SK-N-SH (cell line): ENCODE results near the gene AKT1. TPM values are rescaled to one million over a fixed set of nuclear protein-coding genes. Genes with fewer than 3 reads are reported as not detected.

Experiments
- CTCF ChIA-PET: fragments of 300-600, 350-600 bp; formaldehyde crosslinking; extraction: SDS; loops from one replicate; lab custom pipeline; 2021; lab: Yijun Ruan, JAX
- POLR2A ChIA-PET: fragments of 350-600 bp; sonication (Branson Sonifier 250); formaldehyde crosslinking; extraction: SDS; loops from one replicate; lab custom pipeline; 2020; ENCODE audit warnings: antibody characterized with exemption, inconsistent platforms; lab: Yijun Ruan, JAX
- DNase-seq: peaks from one replicate; pipeline ENCODE4 v3.0.0; 2012
- H2AFZ ChIP-seq: fragments of 200-600 bp; sonication (generic); 2 replicates; pipeline ENCODE4 v1.8.1; 2016; ENCODE audit warnings: antibody characterized with exemption, mild to moderate bottlenecking, low read depth
- H3F3A ChIP-seq: fragments of 200-600 bp; sonication (generic); replicated peaks from 2 replicates; pipeline ENCODE3; 2016; ENCODE audit warnings: antibody characterized with exemption, mild to moderate bottlenecking; ENCODE audit not compliant: insufficient read depth
- H3K27ac ChIP-seq, 2 experiments: fragments of 200-500 bp in 1 of 2; fragments of 200-600 bp in 1 of 2; sonication (Bioruptor generic) in 1 of 2; sonication (generic), shearing (Covaris generic) in 1 of 2; 2 replicates each; pipeline versions ENCODE4 v1.5.1 to v1.6.1; 2014 to 2016; ENCODE audit warnings: low read depth in 2 of 2, inconsistent platforms in 1 of 2, low read length in 1 of 2, mild to moderate bottlenecking in 1 of 2, mixed read lengths in 1 of 2
- H3K27me3 ChIP-seq: fragments of 200-600 bp; sonication (generic), shearing (Covaris generic); 2 replicates; pipeline ENCODE4 v1.6.1; 2016; ENCODE audit warnings: mixed run types; ENCODE audit not compliant: insufficient read depth
- H3K36me3 ChIP-seq, 2 experiments: fragments of 200-500 bp in 1 of 2; fragments of 200-600 bp in 1 of 2; sonication (Bioruptor generic) in 1 of 2; sonication (generic) in 1 of 2; replicated peaks in 1 of 2; 2 replicates each; pipeline versions ENCODE3 to v1.5.1; 2014 to 2016; ENCODE audit warnings: low read length in 1 of 2, mild to moderate bottlenecking in 1 of 2; ENCODE audit not compliant: insufficient read depth in 2 of 2, control insufficient read depth in 1 of 2
- H3K4me1 ChIP-seq, 2 experiments: fragments of 200-500 bp in 1 of 2; fragments of 200-600 bp in 1 of 2; sonication (Bioruptor generic) in 1 of 2; sonication (generic), shearing (Covaris generic) in 1 of 2; 2 replicates each; pipeline versions ENCODE4 v1.5.1 to v1.6.1; 2014 to 2016; ENCODE audit warnings: low read depth in 1 of 2, low read length in 1 of 2, mixed run types in 1 of 2; ENCODE audit not compliant: insufficient read depth in 2 of 2, control insufficient read depth in 1 of 2
- H3K4me2 ChIP-seq: fragments of 200-600 bp; sonication (generic), shearing (Covaris generic); 2 replicates; pipeline ENCODE4 v1.6.1; 2017; ENCODE audit warnings: mixed run types
- H3K4me3 ChIP-seq, 2 experiments: fragments of 200-500 bp in 1 of 2; fragments of 200-600 bp in 1 of 2; sonication (Bioruptor generic) in 1 of 2; sonication (generic), shearing (Covaris generic) in 1 of 2; 2 replicates each; pipeline versions ENCODE4 v1.5.1 to v1.8.1; 2014 to 2016; ENCODE audit warnings: low read depth in 2 of 2, inconsistent platforms in 1 of 2, low read length in 1 of 2, mild to moderate bottlenecking in 1 of 2, mixed read lengths in 1 of 2, moderate library complexity in 1 of 2
- H3K79me2 ChIP-seq: fragments of 200-600 bp; sonication (generic); 2 replicates; pipeline ENCODE4 v1.8.1; 2017; ENCODE audit warnings: mild to moderate bottlenecking; ENCODE audit not compliant: insufficient read depth
- H3K9ac ChIP-seq: fragments of 200-600 bp; sonication (generic); 2 replicates; pipeline ENCODE4 v1.6.1; 2017; ENCODE audit warnings: mixed run types
- H3K9me2 ChIP-seq: fragments of 200-600 bp; sonication (generic); 2 replicates; pipeline ENCODE4 v1.6.1; 2017; ENCODE audit warnings: mixed run types
- H3K9me3 ChIP-seq: fragments of 200-600 bp; sonication (generic); 2 replicates; pipeline ENCODE4 v1.6.1; 2017; ENCODE audit warnings: mixed run types, mild to moderate bottlenecking, moderate library complexity
- H4K20me1 ChIP-seq: fragments of 200-600 bp; sonication (generic); 2 replicates; pipeline ENCODE4 v1.6.1; 2017; ENCODE audit warnings: mild to moderate bottlenecking, mixed run types; ENCODE audit not compliant: insufficient read depth
- CTCF ChIP-seq: fragments of 200-600 bp; sonication (generic); IDR thresholded peaks from 2 replicates; pipeline ENCODE4 v1.6.1; 2017; ENCODE audit warnings: antibody characterized with exemption, mild to moderate bottlenecking, moderate library complexity
- FOXM1 ChIP-seq: IDR thresholded peaks from 2 replicates; pipeline ENCODE4 v1.4.0; 2012; ENCODE audit warnings: low read depth, mild to moderate bottlenecking
- GABPA ChIP-seq: IDR thresholded peaks from 2 replicates; pipeline ENCODE4 v1.4.0; 2012; ENCODE audit warnings: low read depth, mild to moderate bottlenecking
- GATA2 ChIP-seq: sonication (generic); formaldehyde crosslinking; IDR thresholded peaks from 2 replicates; pipeline ENCODE4 v1.5.0; 2020; ENCODE audit warnings: mild to moderate bottlenecking, missing genetic modification reagents
- JUND ChIP-seq: IDR thresholded peaks from 2 replicates; pipeline ENCODE4 v1.4.0; 2012
- POLR2AphosphoS5 ChIP-seq: IDR thresholded peaks from 2 replicates; pipeline ENCODE4 v1.6.1; 2012; ENCODE audit warnings: low read depth, low read length
- TAF1 ChIP-seq: IDR thresholded peaks from 2 replicates; pipeline ENCODE4 v1.6.1; 2012; ENCODE audit warnings: low read depth, mild to moderate bottlenecking, low read length, moderate library complexity, borderline replicate concordance
- TEAD4 ChIP-seq: IDR thresholded peaks from 2 replicates; pipeline ENCODE4 v1.4.0; 2012; ENCODE audit warnings: mild to moderate bottlenecking, borderline replicate concordance; ENCODE audit not compliant: insufficient read depth
- ZBTB33 ChIP-seq: IDR thresholded peaks from 2 replicates; pipeline ENCODE4 v1.4.0; 2012; ENCODE audit warnings: low read depth, borderline replicate concordance
- WGBS: methylation state at CpG from one replicate; pipeline ENCODE4 v1.1.6; 2017; ENCODE audit warnings: low lambda C conversion rate; 5-methylcytosine and 5-hydroxymethylcytosine counted together
- polyA plus RNA-seq, 3 experiments: library from polyadenylated mRNA; depleted of rRNA; stranded (reverse); fragments of >200 nt; gene quantifications; 2 replicates each; pipeline ENCODE4 v1.2.3, GENCODE V29; 2012

AKT1 gene
- polyA plus RNA-seq, 1 of the 3 experiments (the other 2 are of a cell fraction), result 198 TPM

GRCh38 chr14:104767634-104767918 lies 28.0 kb downstream of the AKT1 start:
- no peaks in the 10 kb centered on the region for H3K79me2 ChIP-seq
- H3K9ac ChIP-seq, result no peak overlapping the region
- H3K27ac ChIP-seq, result no peak overlapping the region
- ChIA-PET CTCF (interaction anchor here (0.6 to 6.5 kb wide), 19 partner anchors 9 to 208 kb away, joined by 3 to 85 read pairs (median 7); partner anchors contain the start of genes AKT1, SIVA1 and ZBTB42), POLR2A (no interaction called here)
- H2AFZ ChIP-seq, result no peak overlapping the region
- H3K9me3 ChIP-seq, result no peaks in the 10 kb centered on the region
- TF ChIP-seq POLR2AphosphoS5 (no peak), TEAD4 (no peak), TAF1 (no peak), ZBTB33 (no peak), JUND (no peak)
- WGBS, result 78% methylated on average over 5 of the region's 5 CpGs
- no peak for DNase-seq
- no peaks in the 10 kb centered on the region for H3K27me3 ChIP-seq
- no peaks in the 10 kb centered on the region for H4K20me1 ChIP-seq
- no peak overlapping the region for H3K4me3 ChIP-seq
- H3F3A ChIP-seq, result peaks cover 32% of the 10 kb centered on the region
- H3K4me1 ChIP-seq, result peaks cover 0 to 7% of the 10 kb centered on the region in 2 experiments; a peak in 1 of 4 replicates
- no peak overlapping the region for H3K4me2 ChIP-seq
- no peaks in the 10 kb centered on the region for H3K9me2 ChIP-seq
- peaks cover 8 to 22% of the 10 kb centered on the region in 2 experiments for H3K36me3 ChIP-seq

DNA sequence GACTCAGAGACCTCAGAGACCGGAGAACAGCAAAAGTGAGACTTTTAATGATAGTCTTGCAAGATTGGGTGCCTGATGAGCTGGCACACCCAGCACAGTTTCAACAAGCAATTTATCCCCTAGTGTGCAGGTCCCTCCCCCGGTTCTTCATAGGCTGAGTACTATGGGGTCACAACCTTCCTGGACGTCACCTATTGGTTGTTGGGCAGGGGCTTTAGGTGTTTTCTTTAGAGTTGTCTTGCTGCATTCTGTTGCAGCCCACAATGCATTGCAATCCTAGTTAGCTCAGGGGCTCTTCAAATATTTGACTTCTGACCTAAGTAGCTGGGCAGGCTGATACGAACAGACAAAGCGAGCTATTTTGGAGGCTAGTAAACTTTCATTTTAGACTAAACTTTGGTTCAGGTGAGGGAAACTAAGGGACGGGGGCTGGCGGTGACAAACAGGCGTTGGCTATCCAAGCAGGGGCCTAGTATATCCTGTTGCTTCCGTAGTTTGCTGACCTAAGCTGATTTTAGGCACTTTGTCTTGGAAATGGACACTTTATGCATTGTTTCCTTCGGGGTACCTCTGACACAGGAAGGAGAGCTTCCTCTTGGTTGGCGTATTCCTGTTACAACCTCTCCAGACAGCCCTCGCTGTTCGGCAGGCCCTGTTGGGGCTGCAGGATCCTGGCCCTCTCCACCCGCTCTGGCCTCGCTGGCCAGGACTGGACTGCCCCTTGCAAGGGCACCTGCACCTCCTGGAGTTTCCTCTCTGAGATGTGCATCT lies 28.5 kb downstream of the AKT1 start:
- no peak for DNase-seq
- H3K27ac ChIP-seq, result no peak overlapping the region
- no peaks in the 10 kb centered on the region for H3K9me3 ChIP-seq
- no peak overlapping the region for H3K4me2 ChIP-seq
- H4K20me1 ChIP-seq, result no peaks in the 10 kb centered on the region
- no peak overlapping the region for H3K4me3 ChIP-seq
- CTCF ChIA-PET, result interaction anchor here (0.6 to 6.5 kb wide), 10 partner anchors 12 to 89 kb away, joined by 3 to 85 read pairs (median 16); partner anchors contain the start of genes AKT1, SIVA1 and ZBTB42
- no peaks in the 10 kb centered on the region for H3K79me2 ChIP-seq
- 91% methylated on average over 15 of the region's 15 CpGs for WGBS
- POLR2A ChIA-PET, result no interaction called here
- H3K27me3 ChIP-seq, result no peaks in the 10 kb centered on the region
- no peak overlapping the region for H3K9ac ChIP-seq
- H3K9me2 ChIP-seq, result no peaks in the 10 kb centered on the region
- H2AFZ ChIP-seq, result no peak overlapping the region
- H3F3A ChIP-seq, result peaks cover 32% of the 10 kb centered on the region
- peaks cover 0 to 7% of the 10 kb centered on the region in 2 experiments; a peak in 1 of 4 replicates for H3K4me1 ChIP-seq
- H3K36me3 ChIP-seq, result peaks cover 8 to 17% of the 10 kb centered on the region in 2 experiments
- TF ChIP-seq GATA2 (CRISPR knock-in tag), result no peak
- no peak for TF ChIP-seq FOXM1
- TF ChIP-seq TEAD4, result no peak
- TF ChIP-seq GABPA, result no peak
- TF ChIP-seq CTCF, result no peak
